AG09309 (cell line): ENCODE results near the gene OFD1.

ENCODE experiments used
- DNase-seq: peaks from one replicate; pipeline ENCODE4 v3.0.0-alpha.2; 2010; ENCODE audit warnings: low read depth
- H3K4me3 ChIP-seq: 2 replicates; pipeline ENCODE4 v1.5.1; 2011; ENCODE audit warnings: mild to moderate bottlenecking, low read depth, low read length, moderate library complexity; ENCODE audit not compliant: control insufficient read depth
- TF ChIP-seq, protein P1 (sequence below): IDR thresholded peaks from 2 replicates; pipeline ENCODE4 v1.5.1; 2011; ENCODE audit warnings: mild to moderate bottlenecking, low read depth, low read length, inconsistent platforms; ENCODE audit not compliant: insufficient read depth, control insufficient read depth; ENCODE audit errors: missing control alignments

Gene OFD1

GRCh38 chrX:13774696-13775095, 40.1 kb downstream of the OFD1 start:
- no peak for DNase-seq
- H3K4me3 ChIP-seq = no peak overlapping the region
- TF ChIP-seq, protein P1, sequence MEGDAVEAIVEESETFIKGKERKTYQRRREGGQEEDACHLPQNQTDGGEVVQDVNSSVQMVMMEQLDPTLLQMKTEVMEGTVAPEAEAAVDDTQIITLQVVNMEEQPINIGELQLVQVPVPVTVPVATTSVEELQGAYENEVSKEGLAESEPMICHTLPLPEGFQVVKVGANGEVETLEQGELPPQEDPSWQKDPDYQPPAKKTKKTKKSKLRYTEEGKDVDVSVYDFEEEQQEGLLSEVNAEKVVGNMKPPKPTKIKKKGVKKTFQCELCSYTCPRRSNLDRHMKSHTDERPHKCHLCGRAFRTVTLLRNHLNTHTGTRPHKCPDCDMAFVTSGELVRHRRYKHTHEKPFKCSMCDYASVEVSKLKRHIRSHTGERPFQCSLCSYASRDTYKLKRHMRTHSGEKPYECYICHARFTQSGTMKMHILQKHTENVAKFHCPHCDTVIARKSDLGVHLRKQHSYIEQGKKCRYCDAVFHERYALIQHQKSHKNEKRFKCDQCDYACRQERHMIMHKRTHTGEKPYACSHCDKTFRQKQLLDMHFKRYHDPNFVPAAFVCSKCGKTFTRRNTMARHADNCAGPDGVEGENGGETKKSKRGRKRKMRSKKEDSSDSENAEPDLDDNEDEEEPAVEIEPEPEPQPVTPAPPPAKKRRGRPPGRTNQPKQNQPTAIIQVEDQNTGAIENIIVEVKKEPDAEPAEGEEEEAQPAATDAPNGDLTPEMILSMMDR = no peak

- no peak for DNase-seq
- no peak overlapping the region for H3K4me3 ChIP-seq
- TF ChIP-seq, protein P1 = no peak
Measured at GRCh38 chrX:13775837-13776236, 41.3 kb downstream of the OFD1 start.

DNA sequence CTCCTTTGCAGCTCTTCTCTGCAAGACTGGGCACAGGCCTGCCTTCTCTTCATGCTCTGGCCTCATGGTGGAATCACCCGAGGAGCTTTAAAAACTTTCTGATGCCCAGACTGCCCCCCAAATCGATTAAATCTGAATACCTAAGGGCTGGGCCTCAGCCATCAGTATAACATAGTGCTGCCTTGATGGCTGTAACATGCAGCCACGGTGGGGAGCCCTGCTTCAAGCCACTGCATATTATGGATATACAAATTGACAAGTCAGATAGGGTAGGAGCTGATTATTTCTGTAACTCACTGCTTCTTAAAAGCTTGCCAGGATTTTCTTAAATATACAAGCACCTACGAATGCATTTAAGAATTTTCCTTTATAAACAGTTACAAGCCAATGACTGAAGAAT, 41.8 kb downstream of the OFD1 start:
- TF ChIP-seq, protein P1 = no peak
- no peak overlapping the region for H3K4me3 ChIP-seq
- DNase-seq = no peak

DNA sequence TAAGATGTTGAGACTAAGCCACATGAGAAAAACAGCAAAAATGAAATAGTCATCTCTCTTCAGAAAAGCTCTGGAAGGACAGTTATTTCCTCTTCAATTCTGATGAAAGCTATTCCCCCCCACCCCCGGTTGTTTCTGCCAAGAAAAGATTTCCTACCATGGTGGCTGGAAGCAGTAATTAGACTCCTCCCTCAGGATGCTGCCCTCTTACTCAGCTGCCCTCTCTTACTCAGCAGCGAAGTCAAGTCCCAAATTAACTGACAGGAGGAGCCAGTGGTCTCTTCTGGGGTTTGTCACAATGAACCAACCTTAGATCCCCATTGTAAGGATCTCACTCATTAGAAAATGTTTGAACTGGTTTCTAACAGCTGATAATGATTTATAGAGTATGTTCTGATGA, 44.4 kb downstream of the OFD1 start:
- DNase-seq = no peak
- H3K4me3 ChIP-seq = no peak overlapping the region
- TF ChIP-seq, protein P1 = no peak

DNA sequence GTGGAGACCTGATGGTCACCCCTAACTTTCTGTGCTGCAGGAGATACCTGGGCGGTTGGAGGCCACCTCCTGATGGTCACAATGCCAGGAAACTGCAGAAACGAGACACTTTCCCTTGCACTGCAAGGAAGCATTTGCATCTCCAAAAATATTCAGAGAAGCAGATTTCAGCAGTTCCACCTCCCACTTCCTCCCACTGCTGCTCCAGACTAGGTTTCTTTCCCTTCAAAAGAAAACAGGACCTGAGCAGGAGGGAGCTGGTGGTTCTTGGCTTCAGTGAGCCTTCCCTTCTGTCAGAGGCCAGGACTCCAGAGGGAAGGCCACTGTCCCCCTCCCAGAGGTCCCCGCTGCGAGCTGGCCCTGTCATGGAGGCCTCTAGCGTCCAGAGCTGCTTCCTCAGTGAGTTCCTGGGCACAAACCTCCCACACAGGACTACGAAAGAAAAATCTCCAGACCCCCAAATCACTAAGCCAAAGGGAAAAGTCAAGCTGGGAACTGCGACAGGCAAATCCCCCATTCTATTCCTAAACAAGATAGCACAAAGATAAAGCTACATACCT, 46.4 kb downstream of the OFD1 start:
- no peak overlapping the region for H3K4me3 ChIP-seq
- TF ChIP-seq, protein P1 = no peak
- no peak for DNase-seq

DNA sequence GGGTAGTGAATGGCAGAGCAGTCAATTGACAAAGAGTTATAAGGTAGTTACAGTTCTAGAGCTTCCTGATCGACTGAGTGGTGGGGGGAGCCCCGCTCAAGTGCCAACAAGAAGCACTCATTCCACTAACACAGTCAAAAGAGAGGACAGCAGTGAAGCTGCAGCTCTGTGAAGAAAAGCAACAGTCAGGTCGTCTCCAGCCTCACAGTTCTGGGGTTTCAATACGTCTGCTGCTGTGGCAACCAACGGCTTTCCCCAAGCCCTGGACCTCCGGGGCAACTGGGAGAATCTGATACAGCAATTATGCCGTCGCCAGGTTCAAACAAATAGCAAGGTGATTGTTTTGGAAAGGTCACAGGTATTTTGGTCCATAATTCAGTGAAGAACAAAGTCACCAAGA, 51.5 kb downstream of the OFD1 start:
- TF ChIP-seq, protein P1 = no peak

More for the DNA sequence above, 51.5 kb downstream of the OFD1 start:
- DNase-seq = no peak
- no peak overlapping the region for H3K4me3 ChIP-seq
